NCI-H510A (cell line): ENCODE measurements around the gene RAB25.

ENCODE experiments used
- DNase-seq: peaks from one replicate; lab custom pipeline; 2025; lab: John Stamatoyannopoulos, UW

Gene RAB25

GRCh38 chr1:156117414-156118176 is 56.6 kb downstream of the RAB25 start:
- DNase-seq: no peak

GRCh38 chr1:156118177-156118868 is 57.4 kb downstream of the RAB25 start:
- DNase-seq: no peak

GRCh38 chr1:156119503-156120209 is 58.7 kb downstream of the RAB25 start:
- no peak for DNase-seq
